ENCODE results near the gene HSD11B1. TPM values are rescaled to one million over a fixed set of nuclear protein-coding genes. Genes with fewer than 3 reads are reported as not detected.

HSD11B1 gene
- polyA plus RNA-seq, 1 donor (not counting 4 experiments of a cell fraction or from before 2014, with no cell fraction given): 2.7 TPM

GRCh38 chr1:209692296-209692695, 12.3 kb upstream of the HSD11B1 start:
- TF ChIP-seq, protein P1, sequence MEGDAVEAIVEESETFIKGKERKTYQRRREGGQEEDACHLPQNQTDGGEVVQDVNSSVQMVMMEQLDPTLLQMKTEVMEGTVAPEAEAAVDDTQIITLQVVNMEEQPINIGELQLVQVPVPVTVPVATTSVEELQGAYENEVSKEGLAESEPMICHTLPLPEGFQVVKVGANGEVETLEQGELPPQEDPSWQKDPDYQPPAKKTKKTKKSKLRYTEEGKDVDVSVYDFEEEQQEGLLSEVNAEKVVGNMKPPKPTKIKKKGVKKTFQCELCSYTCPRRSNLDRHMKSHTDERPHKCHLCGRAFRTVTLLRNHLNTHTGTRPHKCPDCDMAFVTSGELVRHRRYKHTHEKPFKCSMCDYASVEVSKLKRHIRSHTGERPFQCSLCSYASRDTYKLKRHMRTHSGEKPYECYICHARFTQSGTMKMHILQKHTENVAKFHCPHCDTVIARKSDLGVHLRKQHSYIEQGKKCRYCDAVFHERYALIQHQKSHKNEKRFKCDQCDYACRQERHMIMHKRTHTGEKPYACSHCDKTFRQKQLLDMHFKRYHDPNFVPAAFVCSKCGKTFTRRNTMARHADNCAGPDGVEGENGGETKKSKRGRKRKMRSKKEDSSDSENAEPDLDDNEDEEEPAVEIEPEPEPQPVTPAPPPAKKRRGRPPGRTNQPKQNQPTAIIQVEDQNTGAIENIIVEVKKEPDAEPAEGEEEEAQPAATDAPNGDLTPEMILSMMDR (optimal IDR thresholded peaks at IDR 0.05 in 1 of 3, IDR thresholded peaks at IDR 0.05 in 1 of 3, conservative IDR thresholded peaks at IDR 0.05 in 1 of 3; ENCODE audit: extremely low read depth in 1 of 3, insufficient read depth in 2 of 3, low read length in 3 of 3): no peak
- TF ChIP-seq EZH2 (IDR thresholded peaks at IDR 0.05; ENCODE audit: low read length): no peak
- peak; percentile 20 for FAIRE-seq
- Histone ChIP-seq H3K27ac (ENCODE audit: control insufficient read depth, insufficient read depth, low read length) (peak overlapping the region; percentile 53), H4K20me1 (ENCODE audit: control insufficient read depth, extremely low read depth, insufficient read depth, low read length) (no peaks in the 10 kb centered on the region), H3K36me3 (ENCODE audit: control insufficient read depth in 2 of 2, extremely low read depth in 1 of 2, insufficient read depth in 2 of 2, low read length in 2 of 2) (no peaks in the 10 kb centered on the region), H2AFZ (ENCODE audit: control insufficient read depth, low read length) (peak overlapping the region; percentile 9), H3K9me3 (ENCODE audit: control insufficient read depth, low read depth, low read length) (no peaks in the 10 kb centered on the region), H3K79me2 (ENCODE audit: control insufficient read depth, insufficient read depth, low read length) (no peaks in the 10 kb centered on the region), H3K4me2 (ENCODE audit: control insufficient read depth, extremely low read depth, insufficient read depth, low read depth, low read length) (peak overlapping the region; percentile 58), H3K9me1 (ENCODE audit: control insufficient read depth, extremely low read depth, insufficient read depth, low read length) (no peaks in the 10 kb centered on the region), H3K4me3 (ENCODE audit: control insufficient read depth in 2 of 3, extremely low read depth in 1 of 3, insufficient read depth in 2 of 3, low read depth in 1 of 3, low read length in 3 of 3) (no peak overlapping the region), H3K9ac (ENCODE audit: control insufficient read depth, extremely low read depth, insufficient read depth, low read length) (peak overlapping the region; percentile 48), H3K4me1 (ENCODE audit: control insufficient read depth, extremely low read depth, insufficient read depth, low read length) (peaks cover 38% of the 10 kb centered on the region), H3K27me3 (ENCODE audit: control insufficient read depth, extremely low read depth, insufficient read depth, low read length) (no peaks in the 10 kb centered on the region)
- dilution Hi-C loops (cut with MboI; ENCODE audit: extremely low pct_ligation_motif_present, low sequenced_read_pairs): no loop called here
- no peak for DNase-seq (ENCODE audit: low read depth, low spot score)

DNA sequence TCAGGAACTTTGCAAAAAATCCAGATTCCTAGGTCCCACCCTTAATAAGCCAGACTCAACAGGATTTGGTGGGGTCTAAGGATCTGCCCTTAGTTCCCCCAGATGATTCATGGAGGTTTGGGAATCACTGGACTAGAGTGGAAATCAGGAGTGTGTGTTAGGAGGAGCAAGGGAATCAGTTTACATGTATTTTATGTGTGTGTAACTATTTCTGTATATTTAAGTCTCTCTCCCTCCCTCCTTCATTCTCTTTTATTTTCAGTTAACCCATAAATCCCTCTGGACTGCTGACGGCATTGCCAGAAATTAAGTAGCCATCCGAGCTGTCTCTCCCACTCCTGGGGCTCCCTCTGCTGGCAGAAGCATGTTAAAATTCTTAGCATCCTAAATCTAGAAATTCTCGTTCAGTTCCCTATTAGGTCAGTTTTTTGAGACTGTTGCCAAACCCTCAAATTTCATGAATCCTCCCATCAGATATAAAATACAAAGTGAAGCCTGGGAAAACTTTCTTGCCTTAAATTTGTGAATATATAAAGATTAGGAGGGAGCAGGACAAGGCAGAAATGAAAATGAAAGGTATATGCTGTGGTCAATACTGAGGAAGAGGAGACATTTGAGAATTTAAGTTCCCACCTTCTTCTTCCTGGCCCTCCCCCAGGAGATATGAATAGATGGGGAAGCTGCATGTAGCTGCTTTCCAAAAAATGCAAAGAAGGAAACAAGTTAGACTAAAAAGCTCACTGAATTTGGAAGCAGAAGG, 11.7 kb upstream of the HSD11B1 start:
- Histone ChIP-seq H4K20me1 (ENCODE audit: control insufficient read depth, extremely low read depth, insufficient read depth, low read length) (no peaks in the 10 kb centered on the region), H3K4me2 (ENCODE audit: control insufficient read depth, extremely low read depth, insufficient read depth, low read depth, low read length) (peak overlapping the region; percentile 58), H3K36me3 (ENCODE audit: control insufficient read depth in 2 of 2, extremely low read depth in 1 of 2, insufficient read depth in 2 of 2, low read length in 2 of 2) (no peaks in the 10 kb centered on the region), H2AFZ (ENCODE audit: control insufficient read depth, low read length) (no peak overlapping the region), H3K4me3 (ENCODE audit: control insufficient read depth in 2 of 3, extremely low read depth in 1 of 3, insufficient read depth in 2 of 3, low read depth in 1 of 3, low read length in 3 of 3) (no peak overlapping the region), H3K9ac (ENCODE audit: control insufficient read depth, extremely low read depth, insufficient read depth, low read length) (peak overlapping the region; percentile 48), H3K79me2 (ENCODE audit: control insufficient read depth, insufficient read depth, low read length) (no peaks in the 10 kb centered on the region), H3K27ac (ENCODE audit: control insufficient read depth, insufficient read depth, low read length) (peak overlapping the region; percentile 53), H3K9me1 (ENCODE audit: control insufficient read depth, extremely low read depth, insufficient read depth, low read length) (no peaks in the 10 kb centered on the region), H3K4me1 (ENCODE audit: control insufficient read depth, extremely low read depth, insufficient read depth, low read length) (peaks cover 38% of the 10 kb centered on the region), H3K27me3 (ENCODE audit: control insufficient read depth, extremely low read depth, insufficient read depth, low read length) (no peaks in the 10 kb centered on the region), H3K9me3 (ENCODE audit: control insufficient read depth, low read depth, low read length) (no peaks in the 10 kb centered on the region)
- TF ChIP-seq, protein P1 (optimal IDR thresholded peaks at IDR 0.05 in 1 of 3, IDR thresholded peaks at IDR 0.05 in 1 of 3, conservative IDR thresholded peaks at IDR 0.05 in 1 of 3; ENCODE audit: extremely low read depth in 1 of 3, insufficient read depth in 2 of 3, low read length in 3 of 3): peak; percentile 73 to 80 (median 76)
- TF ChIP-seq EZH2 (IDR thresholded peaks at IDR 0.05; ENCODE audit: low read length): no peak
- FAIRE-seq (peak; percentile 86), DNase-seq (ENCODE audit: low read depth, low spot score) (peak; percentile 32)
- dilution Hi-C loops (cut with MboI; ENCODE audit: extremely low pct_ligation_motif_present, low sequenced_read_pairs): no loop called here
